ENCODE results near the gene TTC9B.

TTC9B gene

GRCh38 chr19:40247735-40248262, 29.6 kb upstream of the TTC9B start:
- no peak for DNase-seq

GRCh38 chr19:40247178-40247577, 29.0 kb upstream of the TTC9B start:
- DNase-seq, result no peak

GRCh38 chr19:40246292-40247073, 28.3 kb upstream of the TTC9B start:
- no peak for DNase-seq

- no peak for DNase-seq
Measured at GRCh38 chr19:40245506-40246128, 27.4 kb upstream of the TTC9B start.

GRCh38 chr19:40244579-40245317, 26.6 kb upstream of the TTC9B start:
- no peak for DNase-seq

- no peak for DNase-seq
Measured at GRCh38 chr19:40243181-40243580, 25.0 kb upstream of the TTC9B start.

GRCh38 chr19:40242480-40242879, 24.3 kb upstream of the TTC9B start:
- DNase-seq, result no peak

GRCh38 chr19:40241809-40242384, 23.7 kb upstream of the TTC9B start:
- no peak for DNase-seq

- DNase-seq, result no peak
Measured at GRCh38 chr19:40241125-40241808, 23.1 kb upstream of the TTC9B start.

- DNase-seq, result no peak
Measured at GRCh38 chr19:40240332-40240731, 22.1 kb upstream of the TTC9B start.

GRCh38 chr19:40239415-40240226, 21.4 kb upstream of the TTC9B start:
- no peak for DNase-seq

GRCh38 chr19:40238775-40239174, 20.6 kb upstream of the TTC9B start:
- no peak for DNase-seq

GRCh38 chr19:40237791-40238190, 19.6 kb upstream of the TTC9B start:
- DNase-seq, result no peak

GRCh38 chr19:40236366-40236765, 18.2 kb upstream of the TTC9B start:
- DNase-seq, result no peak

GRCh38 chr19:40236026-40236355, 17.8 kb upstream of the TTC9B start:
- DNase-seq, result no peak

GRCh38 chr19:40235238-40236025, 17.2 kb upstream of the TTC9B start:
- DNase-seq, result no peak

GRCh38 chr19:40234429-40235237, 16.4 kb upstream of the TTC9B start:
- DNase-seq, result no peak

- DNase-seq, result no peak
Measured at GRCh38 chr19:40233811-40234389, 15.7 kb upstream of the TTC9B start.

- no peak for DNase-seq
Measured at GRCh38 chr19:40232949-40233810, 15.0 kb upstream of the TTC9B start.

Data from stimulated activated CD4-positive, alpha-beta T cell treated with anti-CD3 and anti-CD28 coated beads, Interleukin-4, amount 100 ng/mL, for 1 hour (primary cell).